H54 (cell line): ENCODE data around the gene SRRM4.
"Not testable (repeated sequence)": the region's sequence is repeated elsewhere in the genome, so short reads cannot be mapped to it uniquely, and the experiment has no call there.

Experiments used
- DNase-seq: peaks from one replicate; pipeline ENCODE4 v3.0.0; 2011; ENCODE audit warnings: low spot score, mixed read lengths; ENCODE audit not compliant: insufficient read length
- FAIRE-seq: peaks from 3 replicates; lab custom pipeline; 2011; peaks lifted over from hg19 to GRCh38; lab: Jason Lieb, UNC
- POLR2A ChIP-seq: IDR thresholded peaks from 2 replicates; pipeline ENCODE4 v1.6.1; 2011; ENCODE audit warnings: low read depth, mild to moderate bottlenecking, low read length

SRRM4 gene

DNA sequence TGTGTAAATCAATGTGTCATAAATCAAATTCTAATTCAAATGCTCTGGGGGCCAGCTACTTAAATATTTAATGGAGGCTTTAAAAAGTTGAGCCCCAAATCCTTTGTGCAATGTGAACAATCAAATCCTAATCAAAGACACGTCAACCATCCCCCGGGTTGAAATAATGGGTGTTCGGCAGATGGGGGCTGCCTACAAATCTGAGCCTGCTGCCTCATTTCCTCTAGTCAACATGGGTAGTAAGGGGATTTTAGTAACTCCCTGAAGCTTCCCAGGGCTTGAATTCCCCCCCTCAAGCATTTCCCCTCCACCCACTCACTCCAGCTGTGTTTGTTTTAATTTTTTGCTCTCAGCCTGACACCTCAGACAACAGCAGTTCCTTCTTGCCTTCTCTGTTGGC is 37.8 kb downstream of the SRRM4 start:
- DNase-seq = no peak
- TF ChIP-seq POLR2A = no peak
- no peak for FAIRE-seq

GRCh38 chr12:119020406-119021360 is 39.3 kb downstream of the SRRM4 start:
- TF ChIP-seq POLR2A = no peak
- FAIRE-seq (no peak), DNase-seq (peak; percentile 38)

DNA sequence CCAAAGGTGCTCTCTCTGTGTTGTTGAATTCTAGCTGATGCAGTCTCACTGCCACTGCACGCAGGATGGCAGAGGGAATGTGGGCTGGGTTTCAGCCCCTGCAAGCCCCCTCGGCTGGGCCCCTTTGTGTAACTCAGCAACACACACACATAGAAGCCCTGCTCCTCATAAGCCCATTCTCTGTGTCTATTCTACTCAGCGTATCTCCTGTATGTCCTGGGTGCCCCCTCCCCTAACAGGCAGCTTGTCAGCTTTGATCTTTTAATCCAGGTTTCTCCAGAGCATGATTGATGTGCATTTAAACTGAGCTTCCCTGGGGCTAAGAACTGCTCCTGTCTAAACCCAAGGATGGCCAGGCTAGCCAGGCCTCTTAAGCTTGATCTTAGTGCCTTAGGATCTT is 43.0 kb downstream of the SRRM4 start:
- FAIRE-seq (no peak), DNase-seq (no peak)

DNA sequence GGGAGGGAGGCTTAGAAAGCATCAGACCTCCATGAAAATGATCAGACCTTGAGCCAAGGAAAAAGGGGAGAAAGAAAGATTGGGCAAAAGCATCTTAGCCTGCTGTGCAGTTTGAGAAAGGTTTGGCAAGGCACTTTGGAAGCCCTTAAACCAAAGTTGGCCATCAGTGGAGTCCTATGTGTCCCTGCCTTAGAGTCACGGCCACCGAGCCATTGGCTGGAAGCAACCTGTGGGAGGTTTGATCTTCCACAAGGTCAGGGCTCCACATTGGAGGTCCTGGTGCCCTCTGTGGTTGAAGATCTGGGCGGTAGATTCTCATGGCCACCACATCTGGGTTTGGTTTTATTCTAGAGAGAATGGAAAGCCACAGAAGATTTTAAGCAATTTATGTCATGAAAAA is 44.4 kb downstream of the SRRM4 start:
- TF ChIP-seq POLR2A = no peak
- DNase-seq = no peak
- no peak for FAIRE-seq

More for the DNA sequence above, 43.0 kb downstream of the SRRM4 start:
- TF ChIP-seq POLR2A = no peak

GRCh38 chr12:119033332-119033731 is 52.0 kb downstream of the SRRM4 start:
- not testable (repeated sequence) for FAIRE-seq, DNase-seq

- no peak for TF ChIP-seq POLR2A
- FAIRE-seq (no peak), DNase-seq (peak; percentile 14)
Measured at GRCh38 chr12:119036878-119037825, 55.8 kb downstream of the SRRM4 start.

DNA sequence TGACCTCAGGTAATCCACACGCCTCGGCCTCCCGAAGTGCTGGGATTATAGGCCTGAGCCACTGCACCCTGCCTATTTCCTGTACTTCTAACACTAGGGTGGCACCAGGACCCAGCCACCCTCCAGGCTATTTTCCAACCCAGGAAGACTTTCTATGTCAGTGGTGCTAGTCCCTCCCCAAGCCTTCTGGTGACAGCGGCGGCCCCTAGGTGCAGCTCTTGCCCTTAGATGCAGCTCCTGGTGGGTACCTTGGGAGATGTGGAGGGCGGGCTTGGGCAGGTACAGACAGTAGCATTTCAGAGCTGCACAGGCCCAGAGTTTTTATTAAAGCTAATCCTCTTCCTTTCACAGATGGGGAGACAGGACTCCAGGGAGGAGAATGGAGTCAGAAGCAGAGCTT is 62.8 kb downstream of the SRRM4 start:
- no peak for FAIRE-seq
- no peak for DNase-seq
- TF ChIP-seq POLR2A = no peak

DNA sequence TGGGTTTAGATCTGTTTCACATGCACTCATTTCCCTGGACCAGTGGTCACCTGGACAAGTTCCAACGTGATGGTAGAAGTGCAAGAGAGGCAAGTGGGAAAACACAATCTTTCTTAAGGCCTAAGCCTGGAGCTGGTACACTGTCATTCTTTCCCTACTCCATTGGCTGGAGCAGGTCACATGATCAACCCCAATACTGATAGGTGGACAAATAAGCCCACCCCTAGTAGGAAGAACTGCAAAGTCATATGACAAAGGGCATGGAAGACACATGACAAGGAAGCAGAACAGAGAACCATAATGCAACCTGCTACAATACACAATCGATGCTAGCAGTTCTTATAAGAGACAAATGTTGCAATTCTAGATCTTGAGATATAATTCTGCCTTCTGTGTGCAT is 66.3 kb downstream of the SRRM4 start:
- FAIRE-seq (no peak), DNase-seq (no peak)
- no peak for TF ChIP-seq POLR2A

DNA sequence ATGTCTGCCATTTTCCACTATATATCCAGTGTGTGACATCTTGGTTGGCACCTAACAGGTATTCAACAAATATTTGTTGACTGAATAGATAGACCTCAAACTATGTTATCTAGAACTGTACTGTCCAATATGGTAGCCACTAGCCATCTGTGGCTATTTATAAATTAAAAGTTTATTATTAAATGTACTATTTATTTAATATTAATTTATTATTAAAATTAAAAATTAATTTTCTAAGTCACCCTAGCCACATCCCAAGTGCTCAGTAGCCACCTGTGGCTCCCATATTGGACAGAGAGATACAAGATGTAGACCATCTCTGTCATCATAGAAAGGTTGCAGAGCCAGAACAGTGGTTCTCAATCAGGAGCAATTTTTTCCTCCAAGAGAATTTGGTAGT is 69.3 kb downstream of the SRRM4 start:
- TF ChIP-seq POLR2A = no peak
- FAIRE-seq = no peak
- DNase-seq = no peak

DNA sequence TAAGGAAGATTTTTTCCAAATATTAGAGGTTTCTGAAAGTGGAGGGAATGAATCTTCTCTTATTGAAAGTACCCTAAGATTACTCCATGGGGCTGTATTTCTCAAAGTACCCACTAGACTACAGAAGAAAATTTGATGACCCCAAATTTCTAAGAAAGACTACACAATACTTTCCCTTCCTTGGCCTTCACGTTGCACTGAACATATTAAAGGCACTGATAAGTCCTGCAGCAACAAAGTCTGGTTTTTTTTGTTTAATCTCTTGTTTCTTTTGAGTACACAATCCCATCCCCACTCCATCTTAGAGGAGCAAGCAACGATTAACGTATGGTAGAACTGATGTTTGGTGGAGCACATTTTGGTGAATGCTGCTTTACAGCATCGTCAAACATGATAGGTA is 70.1 kb downstream of the SRRM4 start:
- FAIRE-seq = no peak
- no peak for DNase-seq
- TF ChIP-seq POLR2A = no peak

- TF ChIP-seq POLR2A = no peak
- no peak for DNase-seq
- no peak for FAIRE-seq
Measured at GRCh38 chr12:119052001-119052400, 70.7 kb downstream of the SRRM4 start.

GRCh38 chr12:119055977-119056376 is 74.6 kb downstream of the SRRM4 start:
- DNase-seq (no peak), FAIRE-seq (no peak)
- no peak for TF ChIP-seq POLR2A

DNA sequence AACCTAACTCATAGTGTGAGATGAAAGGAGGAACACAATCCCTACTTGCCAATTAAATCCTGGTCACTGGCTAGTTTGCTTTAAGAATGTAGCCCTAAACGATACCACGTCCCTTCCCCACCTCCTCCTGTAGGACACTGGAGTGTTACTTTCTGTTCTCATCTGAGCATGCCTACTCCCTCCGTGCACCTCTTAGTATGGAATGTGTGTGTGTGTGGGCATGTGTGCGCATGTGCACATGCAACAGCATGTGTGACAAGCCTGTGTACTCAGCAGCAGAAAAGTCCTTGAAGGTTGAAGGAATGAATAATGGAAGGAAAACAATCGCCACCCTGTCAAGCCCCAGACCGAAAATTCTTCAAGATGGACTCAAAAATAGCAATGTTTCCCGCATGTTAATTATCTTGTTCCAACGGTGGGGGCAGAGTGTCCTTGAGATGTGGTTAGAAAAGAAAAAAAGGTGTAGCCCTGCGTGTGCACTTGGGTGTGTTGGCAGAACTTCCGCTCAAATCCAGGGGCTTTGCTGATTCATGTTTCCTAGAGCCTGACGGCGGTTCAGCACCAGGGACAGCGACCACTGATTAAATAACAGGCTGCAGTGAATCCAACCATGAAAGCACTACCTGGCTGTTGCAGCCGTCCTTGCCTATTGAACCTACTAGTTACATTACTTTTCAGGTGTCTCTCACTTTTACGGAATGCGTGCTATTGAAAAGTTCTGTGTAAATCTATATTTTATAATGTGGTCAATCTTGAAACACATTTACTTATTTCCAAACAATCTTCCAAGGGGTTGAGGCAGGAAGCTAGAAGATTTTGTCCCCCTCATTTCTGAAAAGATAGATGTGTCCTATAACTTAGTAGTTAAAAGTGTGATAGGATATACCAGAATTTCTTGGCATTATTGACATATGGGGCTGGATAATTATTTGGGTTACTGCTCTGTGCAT is 79.8 kb downstream of the SRRM4 start:
- FAIRE-seq (no peak), DNase-seq (no peak)

More for the DNA sequence above, 79.8 kb downstream of the SRRM4 start:
- no peak for TF ChIP-seq POLR2A
